Uterus (tissue), 4 donors: ENCODE measurements around the gene QSOX1. TPM values are rescaled to one million over a fixed set of nuclear protein-coding genes. Genes with fewer than 3 reads are reported as not detected.

Experiments used
- DNase-seq, 2 donors: peaks; one replicate each; pipeline ENCODE4 v3.0.0-alpha.2; 2019 to 2020
- H3K27ac ChIP-seq, 2 donors: fragments of 200-600 bp; sonication (generic); 1 replicate in 1 of 2; 2 replicates in 1 of 2; pipeline ENCODE4 v1.5.1; 2016 to 2018
- H3K27me3 ChIP-seq, 2 donors: fragments of 200-600 bp; sonication (generic); one replicate each; pipeline ENCODE4 v1.5.1; 2018 to 2019; ENCODE audit warnings: control low read depth in 1 of 2
- H3K36me3 ChIP-seq, 2 donors: fragments of 200-600 bp; sonication (generic); one replicate each; pipeline ENCODE4 v1.5.1; 2019; ENCODE audit warnings: control low read depth in 1 of 2
- H3K4me1 ChIP-seq, 2 donors: fragments of 200-600 bp; sonication (generic); one replicate each; pipeline ENCODE4 v1.5.1; 2018 to 2019; ENCODE audit warnings: control low read depth in 1 of 2
- H3K4me3 ChIP-seq, 2 donors: fragments of 200-600 bp; sonication (generic); 1 replicate in 1 of 2; 2 replicates in 1 of 2; pipeline ENCODE4 v1.5.1; 2018 to 2019; ENCODE audit warnings: mild to moderate bottlenecking in 1 of 2
- H3K9me3 ChIP-seq, 2 donors: fragments of 200-600 bp; sonication (generic); one replicate each; pipeline ENCODE4 v1.5.1; 2019; ENCODE audit warnings: control low read depth in 1 of 2
- CTCF ChIP-seq, 4 experiments: fragments of 200-600 bp in 2 of 4; fragments of 450-650 bp in 2 of 4; sonication (generic) in 2 of 4; IDR thresholded peaks; one replicate each; pipeline ENCODE4 v1.5.1; 2016 to 2019; ENCODE audit warnings: antibody characterized with exemption in 4 of 4, mild to moderate bottlenecking in 2 of 4, moderate library complexity in 1 of 4
- POLR2A ChIP-seq, 2 donors: fragments of 450-650 bp; IDR thresholded peaks; one replicate each; pipeline ENCODE4 v1.6.1; 2016; ENCODE audit warnings: antibody characterized with exemption in 2 of 2, mild to moderate bottlenecking in 1 of 2, moderate library complexity in 1 of 2
- intact Hi-C: fragments of 100-400 bp; cut with DNase I; formaldehyde crosslinking; loops from one replicate; pipeline ENCODE4 v1.15.1; 2023; ENCODE audit warnings: low total_unique reads
- total RNA-seq, 4 donors: library from RNA; depleted of rRNA in 3 of 4; stranded (reverse); fragments of >200 nt in 3 of 4; gene quantifications; one replicate each; pipeline versions ENCODE4 v1.1.0 to v1.2.4, GENCODE V29; 2014 to 2023
- donor health status: DM: yes; HTN: yes; CAD: no.

QSOX1 gene
- total RNA-seq, 4 donors from 2014 or later: 18.2 to 96.8 (median 57.7) TPM

DNA sequence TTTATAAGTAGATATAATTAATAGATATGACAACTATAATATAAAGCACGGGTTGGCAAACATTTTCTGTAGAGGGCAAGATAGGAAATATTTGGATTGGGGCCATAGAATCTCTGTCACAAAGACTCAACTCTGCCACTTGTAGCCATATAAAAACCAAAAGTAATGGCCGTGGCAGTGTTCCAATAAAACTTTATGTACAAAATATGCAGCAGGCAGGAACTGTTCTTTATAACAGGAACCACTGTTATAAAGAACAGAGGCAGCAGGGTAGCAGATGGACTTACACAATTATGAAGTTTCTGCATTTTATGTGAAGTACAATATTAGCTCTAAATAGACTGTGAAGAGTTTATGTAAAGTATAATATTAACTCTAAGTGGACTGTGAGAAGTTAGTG, 16.9 kb upstream of the QSOX1 start:
- DNase-seq: no peak
- Histone ChIP-seq H3K4me1 (no peaks in the 10 kb centered on the region), H3K36me3 (no peaks in the 10 kb centered on the region), H3K4me3 (no peak overlapping the region), H3K27me3 (no peaks in the 10 kb centered on the region), H3K9me3 (no peaks in the 10 kb centered on the region), H3K27ac (no peak overlapping the region)
- no peak for TF ChIP-seq CTCF (IDR thresholded peaks at IDR 0.05)
- no peak for TF ChIP-seq POLR2A (IDR thresholded peaks at IDR 0.05)
- intact Hi-C loops: no loop called here

DNA sequence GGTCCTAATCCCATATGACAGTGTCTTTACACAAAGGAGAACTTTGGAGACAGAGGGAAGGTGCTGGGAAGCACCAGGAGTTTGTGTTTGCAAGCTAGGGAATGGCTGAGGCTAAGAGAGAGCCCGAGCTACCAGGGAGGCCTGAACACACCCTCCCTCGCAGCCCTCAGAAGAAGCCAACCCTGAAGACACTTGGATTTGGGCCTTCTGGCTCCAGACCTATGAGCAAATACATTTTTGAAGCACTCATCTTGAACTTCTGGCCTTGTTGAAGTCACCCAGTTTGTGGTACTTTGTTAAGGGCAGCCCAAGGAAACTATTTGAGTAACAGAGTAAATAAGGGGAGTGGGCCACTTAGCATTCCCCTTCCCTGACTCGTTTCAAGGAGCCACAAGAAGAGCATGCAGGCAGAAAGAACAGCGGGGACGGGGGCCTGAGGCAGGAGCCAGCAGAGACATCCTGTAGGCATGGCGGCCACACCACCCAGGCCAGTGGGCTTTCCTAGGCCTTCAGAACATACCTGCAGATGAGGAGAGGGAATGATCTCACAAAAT, 13.2 kb upstream of the QSOX1 start:
- TF ChIP-seq CTCF (IDR thresholded peaks at IDR 0.05): no peak
- TF ChIP-seq POLR2A (IDR thresholded peaks at IDR 0.05): no peak
- H3K27me3 ChIP-seq: no peaks in the 10 kb centered on the region
- no peak for DNase-seq
- H3K4me1 ChIP-seq: no peaks in the 10 kb centered on the region
- H3K9me3 ChIP-seq: no peaks in the 10 kb centered on the region
- no peak overlapping the region for H3K27ac ChIP-seq
- intact Hi-C loops: no loop called here
- H3K4me3 ChIP-seq: no peak overlapping the region
- no peaks in the 10 kb centered on the region for H3K36me3 ChIP-seq

DNA sequence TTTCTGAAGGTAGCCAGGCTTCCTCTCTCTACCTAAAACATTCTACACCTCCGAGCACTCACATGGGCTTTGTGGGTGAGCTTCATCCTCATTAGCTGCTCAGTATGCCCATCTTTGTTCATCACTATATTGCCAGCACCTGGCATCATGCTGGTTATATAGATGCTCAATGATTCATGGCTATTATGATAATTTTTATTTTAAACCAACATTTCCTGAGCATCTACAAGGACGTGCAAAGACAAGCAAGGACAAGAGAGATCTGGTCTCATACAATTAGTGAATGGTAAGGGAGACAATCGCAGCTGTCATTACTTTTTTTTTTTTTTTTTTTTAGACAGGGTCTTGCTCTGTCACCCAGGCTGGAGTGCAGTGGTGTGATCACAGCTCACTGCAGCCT, 11.3 kb upstream of the QSOX1 start:
- no peak for DNase-seq
- no peaks in the 10 kb centered on the region for H3K4me1 ChIP-seq
- H3K9me3 ChIP-seq: no peaks in the 10 kb centered on the region
- no peak for TF ChIP-seq POLR2A (IDR thresholded peaks at IDR 0.05)
- TF ChIP-seq CTCF (IDR thresholded peaks at IDR 0.05): no peak
- no peak overlapping the region for H3K27ac ChIP-seq
- no peak overlapping the region for H3K4me3 ChIP-seq
- no peaks in the 10 kb centered on the region for H3K36me3 ChIP-seq
- intact Hi-C loops: no loop called here
- no peaks in the 10 kb centered on the region for H3K27me3 ChIP-seq

- intact Hi-C loops: no loop called here
- Histone ChIP-seq H3K4me3 (no peak overlapping the region), H3K9me3 (no peaks in the 10 kb centered on the region), H3K4me1 (no peaks in the 10 kb centered on the region), H3K36me3 (no peaks in the 10 kb centered on the region), H3K27ac (peak overlapping the region; percentile 33 to 39), H3K27me3 (no peaks in the 10 kb centered on the region)
- TF ChIP-seq POLR2A (IDR thresholded peaks at IDR 0.05): no peak
- no peak for TF ChIP-seq CTCF (IDR thresholded peaks at IDR 0.05)
- no peak for DNase-seq
Observed at GRCh38 chr1:180144659-180145357, 9.9 kb upstream of the QSOX1 start.

- Histone ChIP-seq H3K27ac (peak overlapping the region; percentile 33 to 39), H3K4me1 (no peaks in the 10 kb centered on the region), H3K4me3 (no peak overlapping the region), H3K9me3 (no peaks in the 10 kb centered on the region), H3K36me3 (no peaks in the 10 kb centered on the region), H3K27me3 (no peaks in the 10 kb centered on the region)
- intact Hi-C loops: no loop called here
- DNase-seq: no peak
- no peak for TF ChIP-seq CTCF (IDR thresholded peaks at IDR 0.05)
Observed at GRCh38 chr1:180145446-180145845, 9.2 kb upstream of the QSOX1 start.
